GM13976 (cell line): ENCODE measurements around the gene CTSC.

Experiments
- DNase-seq: peaks from one replicate; pipeline ENCODE4 v3.0.0; 2012; ENCODE audit warnings: low spot score
- CTCF ChIP-seq: IDR thresholded peaks from 2 replicates; pipeline ENCODE4 v1.5.1; 2012; ENCODE audit warnings: borderline replicate concordance, mild to moderate bottlenecking; ENCODE audit not compliant: insufficient read depth; ENCODE audit errors: extremely low read depth, missing control alignments, control extremely low read depth
- in situ Hi-C: fragments of 300-500 bp; cut with MboI; formaldehyde crosslinking; loops from one replicate; pipeline ENCODE4 v1.12.0; 2022; ENCODE audit warnings: low sequenced_read_pairs, mixed read lengths, inconsistent platforms; ENCODE audit not compliant: unreplicated experiment

CTSC gene

DNA sequence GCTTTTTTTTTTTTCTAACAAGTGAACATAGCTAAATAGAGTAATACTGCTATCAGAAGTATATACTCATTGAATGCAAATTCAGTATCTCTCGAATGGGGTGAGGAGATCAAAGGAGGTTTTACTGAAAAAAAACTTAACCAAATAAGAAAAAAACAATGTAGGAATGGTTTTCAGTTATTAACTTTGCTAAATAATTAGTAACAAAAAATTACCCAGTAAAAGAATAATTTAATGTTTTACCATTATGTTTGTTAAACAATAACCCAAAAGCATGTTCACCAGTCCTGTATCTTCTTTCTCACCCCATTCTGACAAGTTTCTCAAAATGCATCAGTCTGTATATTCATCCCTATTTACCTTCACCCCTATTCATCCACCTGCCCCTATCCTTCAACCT is 22.6 kb upstream of the CTSC start:
- in situ Hi-C loops, result no loop called here
- DNase-seq, result no peak
- no peak for TF ChIP-seq CTCF

DNA sequence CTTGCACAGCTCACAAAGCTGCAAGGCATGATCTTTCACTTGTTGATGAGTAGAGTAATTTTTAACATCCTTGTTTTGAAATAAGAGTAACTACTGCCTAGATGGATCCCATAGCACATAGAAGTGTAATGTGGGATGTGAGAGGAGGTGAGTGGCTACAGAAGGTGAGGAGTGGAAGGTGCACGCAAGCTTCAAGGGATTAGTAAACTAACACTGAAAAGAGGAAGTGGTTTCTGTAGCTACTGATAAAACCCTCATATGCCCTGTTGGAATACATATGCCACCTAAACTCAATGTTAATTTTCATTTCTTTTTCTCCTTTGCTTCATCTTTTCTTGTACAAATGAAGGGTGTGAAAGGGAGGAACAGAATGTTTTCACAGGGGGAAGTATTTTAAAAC is 22.0 kb upstream of the CTSC start:
- in situ Hi-C loops, result no loop called here
- TF ChIP-seq CTCF, result no peak
- DNase-seq, result peak; percentile 29

- in situ Hi-C loops, result no loop called here
- no peak for DNase-seq
- no peak for TF ChIP-seq CTCF
These were observed 21.6 kb upstream of the CTSC start for GRCh38 chr11:88359114-88359513.

- no peak for TF ChIP-seq CTCF
- in situ Hi-C loops, result no loop called here
- DNase-seq, result no peak
These were observed 20.5 kb upstream of the CTSC start for GRCh38 chr11:88358040-88358431.

GRCh38 chr11:88357323-88358039 is 19.9 kb upstream of the CTSC start:
- peak; percentile 32 for DNase-seq
- in situ Hi-C loops, result no loop called here
- TF ChIP-seq CTCF, result no peak

DNA sequence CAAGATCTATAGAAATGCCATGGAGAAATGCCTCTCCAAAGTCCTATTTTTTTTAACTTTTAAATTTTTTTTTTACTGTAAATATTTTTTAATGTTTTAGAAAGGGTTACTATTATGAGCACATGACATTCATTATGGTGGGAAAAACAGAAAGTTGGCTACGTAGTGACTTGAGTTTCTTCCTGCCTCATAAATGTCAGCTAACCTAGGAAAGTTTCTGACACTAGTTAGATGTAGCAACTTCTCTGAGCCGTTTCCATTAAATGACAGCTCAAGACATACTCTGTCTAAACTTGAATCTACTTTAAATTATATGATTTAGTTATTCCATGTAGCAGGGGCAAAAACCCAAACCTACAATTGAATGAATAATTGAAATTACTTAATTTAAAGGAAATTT is 18.4 kb upstream of the CTSC start:
- no peak for TF ChIP-seq CTCF

More for the DNA sequence above, 18.4 kb upstream of the CTSC start:
- in situ Hi-C loops, result no loop called here
- no peak for DNase-seq
